ENCODE measurements around the gene NR2F2. TPM values are rescaled to one million over a fixed set of nuclear protein-coding genes. Genes with fewer than 3 reads are reported as not detected.

NR2F2 gene
- total RNA-seq, 1 donor from 2014 or later = 15.9 TPM

- DNase-seq (ENCODE audit: low spot score) = no peak
- peaks cover 47% of the 10 kb centered on the region for H3K27me3 Mint-ChIP-seq (ENCODE audit: unreplicated experiment)
- peaks cover 67% of the 10 kb centered on the region for H3K4me1 Mint-ChIP-seq (ENCODE audit: unreplicated experiment)
- TF ChIP-seq CTCF (IDR thresholded peaks at IDR 0.05; ENCODE audit: unreplicated experiment) = no peak
- H3K36me3 Mint-ChIP-seq (ENCODE audit: low read depth, unreplicated experiment) = peaks cover 3% of the 10 kb centered on the region
- H3K27ac Mint-ChIP-seq (ENCODE audit: unreplicated experiment) = no peak overlapping the region
- H3K9me3 Mint-ChIP-seq (ENCODE audit: unreplicated experiment) = no peaks in the 10 kb centered on the region
- H3K4me3 Mint-ChIP-seq (ENCODE audit: unreplicated experiment) = peak overlapping the region; percentile 17
Observed at GRCh38 chr15:96349034-96349856, 18.7 kb downstream of the NR2F2 start.

GRCh38 chr15:96349857-96350720 is 19.6 kb downstream of the NR2F2 start:
- TF ChIP-seq CTCF (IDR thresholded peaks at IDR 0.05; ENCODE audit: unreplicated experiment) = no peak
- no peak for DNase-seq (ENCODE audit: low spot score)
- Mint-ChIP-seq H3K9me3 (ENCODE audit: unreplicated experiment) (no peaks in the 10 kb centered on the region), H3K36me3 (ENCODE audit: low read depth, unreplicated experiment) (peaks cover 3% of the 10 kb centered on the region), H3K27ac (ENCODE audit: unreplicated experiment) (no peak overlapping the region), H3K27me3 (ENCODE audit: unreplicated experiment) (peaks cover 40% of the 10 kb centered on the region), H3K4me1 (ENCODE audit: unreplicated experiment) (peaks cover 59% of the 10 kb centered on the region), H3K4me3 (ENCODE audit: unreplicated experiment) (no peak overlapping the region)

GRCh38 chr15:96350934-96351724 is 20.6 kb downstream of the NR2F2 start:
- Mint-ChIP-seq H3K4me1 (ENCODE audit: unreplicated experiment) (peaks cover 53% of the 10 kb centered on the region), H3K9me3 (ENCODE audit: unreplicated experiment) (no peaks in the 10 kb centered on the region), H3K27ac (ENCODE audit: unreplicated experiment) (no peak overlapping the region), H3K27me3 (ENCODE audit: unreplicated experiment) (peaks cover 35% of the 10 kb centered on the region), H3K4me3 (ENCODE audit: unreplicated experiment) (no peak overlapping the region), H3K36me3 (ENCODE audit: low read depth, unreplicated experiment) (peaks cover 3% of the 10 kb centered on the region)
- TF ChIP-seq CTCF (IDR thresholded peaks at IDR 0.05; ENCODE audit: unreplicated experiment) = no peak
- no peak for DNase-seq (ENCODE audit: low spot score)

GRCh38 chr15:96351761-96352603 is 21.5 kb downstream of the NR2F2 start:
- H3K27ac Mint-ChIP-seq (ENCODE audit: unreplicated experiment) = no peak overlapping the region
- no peak overlapping the region for H3K4me3 Mint-ChIP-seq (ENCODE audit: unreplicated experiment)
- DNase-seq (ENCODE audit: low spot score) = no peak
- peaks cover 46% of the 10 kb centered on the region for H3K4me1 Mint-ChIP-seq (ENCODE audit: unreplicated experiment)
- TF ChIP-seq CTCF (IDR thresholded peaks at IDR 0.05; ENCODE audit: unreplicated experiment) = no peak
- H3K9me3 Mint-ChIP-seq (ENCODE audit: unreplicated experiment) = no peaks in the 10 kb centered on the region
- H3K36me3 Mint-ChIP-seq (ENCODE audit: low read depth, unreplicated experiment) = peaks cover 3% of the 10 kb centered on the region
- peaks cover 32% of the 10 kb centered on the region for H3K27me3 Mint-ChIP-seq (ENCODE audit: unreplicated experiment)
